Measurements from ENCODE around the gene SCGB1A1. TPM values are rescaled to one million over a fixed set of nuclear protein-coding genes. Genes with fewer than 3 reads are reported as not detected.

The SCGB1A1 gene
- total RNA-seq, 4 donors from 2014 or later = 5.9 to 6.6 TPM; not detected in 2

GRCh38 chr11:62411524-62411923 lies 7.3 kb upstream of the SCGB1A1 start:
- Histone ChIP-seq H3K27me3 (no peaks in the 10 kb centered on the region), H3K36me3 (no peaks in the 10 kb centered on the region), H3K4me3 (no peak overlapping the region), H3K4me1 (peaks cover 26 to 68% (median 31%) of the 10 kb centered on the region in 3 donors), H3K9me3 (no peaks in the 10 kb centered on the region), H3K27ac (peak overlapping the region; percentile 74 to 90 (median 80))
- intact Hi-C loops (cut with DNase I) = no loop called here
- DNase-seq = no peak
- WGBS, 2 donors = 20 to 43% methylated on average over 2 to 3 of the region's 5 CpGs
- TF ChIP-seq CTCF (IDR thresholded peaks at IDR 0.05) (no peak), POLR2A (IDR thresholded peaks at IDR 0.05) (no peak)

GRCh38 chr11:62413060-62413696 lies 5.7 kb upstream of the SCGB1A1 start:
- H3K27me3 ChIP-seq = no peaks in the 10 kb centered on the region
- intact Hi-C loops (cut with DNase I) = no loop called here
- TF ChIP-seq POLR2A (IDR thresholded peaks at IDR 0.05) (peak in 1 of 4 donors; percentile 9), CTCF (IDR thresholded peaks at IDR 0.05) (no peak)
- 20% methylated on average over 1 to 4 of the region's 8 CpGs for WGBS, 2 donors
- H3K4me1 ChIP-seq = peaks cover 26 to 74% (median 31%) of the 10 kb centered on the region in 3 donors
- no peaks in the 10 kb centered on the region for H3K9me3 ChIP-seq
- peak overlapping the region; percentile 77 to 90 (median 81) for H3K27ac ChIP-seq
- H3K4me3 ChIP-seq = no peak overlapping the region
- no peaks in the 10 kb centered on the region for H3K36me3 ChIP-seq
- no peak for DNase-seq

GRCh38 chr11:62416596-62416995 lies 2.2 kb upstream of the SCGB1A1 start:
- Histone ChIP-seq H3K9me3 (no peaks in the 10 kb centered on the region), H3K4me1 (peaks cover 26 to 81% (median 34%) of the 10 kb centered on the region in 3 donors), H3K36me3 (no peaks in the 10 kb centered on the region), H3K27ac (peak overlapping the region in 2 of 4 donors; percentile 35 to 60), H3K4me3 (no peak overlapping the region), H3K27me3 (no peaks in the 10 kb centered on the region)
- TF ChIP-seq CTCF (IDR thresholded peaks at IDR 0.05) = no peak
- no peak for TF ChIP-seq POLR2A (IDR thresholded peaks at IDR 0.05)
- DNase-seq = no peak
- 80 to 86% methylated on average over 12 of the region's 12 CpGs for WGBS, 2 donors
- intact Hi-C loops (cut with DNase I) = no loop called here

GRCh38 chr11:62418136-62418535 lies 697 bp upstream of the SCGB1A1 start:
- no peak for DNase-seq
- no peak overlapping the region for H3K4me3 ChIP-seq
- intact Hi-C loops (cut with DNase I) = no loop called here
- H3K27me3 ChIP-seq = no peaks in the 10 kb centered on the region
- 87 to 90% methylated on average over 5 of the region's 5 CpGs for WGBS, 2 donors
- peaks cover 13 to 73% (median 26%) of the 10 kb centered on the region in 3 donors for H3K4me1 ChIP-seq
- no peaks in the 10 kb centered on the region for H3K9me3 ChIP-seq
- no peak for TF ChIP-seq POLR2A (IDR thresholded peaks at IDR 0.05)
- TF ChIP-seq CTCF (IDR thresholded peaks at IDR 0.05) = no peak
- peak overlapping the region in 1 of 4 donors; percentile 65 for H3K27ac ChIP-seq
- H3K36me3 ChIP-seq = no peaks in the 10 kb centered on the region

- H3K9me3 ChIP-seq = no peaks in the 10 kb centered on the region
- H3K27ac ChIP-seq = peak overlapping the region in 3 of 4 donors; percentile 61 to 68 (median 65)
- TF ChIP-seq CTCF (IDR thresholded peaks at IDR 0.05) (no peak), POLR2A (IDR thresholded peaks at IDR 0.05) (no peak)
- H3K4me3 ChIP-seq = no peak overlapping the region
- no peak for DNase-seq
- 61 to 63% methylated on average over 4 to 5 of the region's 5 CpGs for WGBS, 2 donors
- H3K4me1 ChIP-seq = peaks cover 7 to 64% (median 16%) of the 10 kb centered on the region in 3 donors
- H3K36me3 ChIP-seq = no peaks in the 10 kb centered on the region
- intact Hi-C loops (cut with DNase I) = no loop called here
- no peaks in the 10 kb centered on the region for H3K27me3 ChIP-seq
Observed at GRCh38 chr11:62419314-62419929, 589 bp downstream of the SCGB1A1 start.

All from esophagus squamous epithelium (tissue), 5 donors.